Hematopoietic multipotent progenitor cell treated with erythropoietin and hydrocortisone succinate and interleukin-3 and kit ligand, for 8 days (in vitro differentiated cells): ENCODE measurements around the gene SCYGR3.

ENCODE experiments used
- DNase-seq: peaks from one replicate; pipeline ENCODE4 v3.0.0-alpha.2; 2015

SCYGR3 gene

GRCh38 chr2:227614740-227615139, at the start of gene SCYGR3:
Gene SCYGR3 (minus strand): TSS chr2:227614840. CDS start chr2:227614840, 0 bp downstream.
- no peak for DNase-seq

- DNase-seq = no peak
Measured at GRCh38 chr2:227661827-227662226, 47.2 kb upstream of the SCYGR3 start.

- no peak for DNase-seq
Measured at GRCh38 chr2:227661025-227661649, 46.5 kb upstream of the SCYGR3 start.

- no peak for DNase-seq
Measured at GRCh38 chr2:227657199-227657845, 42.7 kb upstream of the SCYGR3 start.

- no peak for DNase-seq
Measured at GRCh38 chr2:227655454-227655853, 40.8 kb upstream of the SCYGR3 start.

GRCh38 chr2:227654426-227654825, 39.8 kb upstream of the SCYGR3 start:
- DNase-seq = no peak

GRCh38 chr2:227653419-227653818, 38.8 kb upstream of the SCYGR3 start:
- DNase-seq = no peak

- no peak for DNase-seq
Measured at GRCh38 chr2:227643990-227644551, 29.4 kb upstream of the SCYGR3 start.

- DNase-seq = no peak
Measured at GRCh38 chr2:227642656-227643055, 28.0 kb upstream of the SCYGR3 start.

- DNase-seq = no peak
Measured at GRCh38 chr2:227634201-227634600, 19.6 kb upstream of the SCYGR3 start.

GRCh38 chr2:227632827-227633226, 18.2 kb upstream of the SCYGR3 start:
- DNase-seq = no peak

GRCh38 chr2:227630322-227630721, 15.7 kb upstream of the SCYGR3 start:
- DNase-seq = no peak

- no peak for DNase-seq
Measured at GRCh38 chr2:227629435-227629834, 14.8 kb upstream of the SCYGR3 start.

GRCh38 chr2:227627769-227628168, 13.1 kb upstream of the SCYGR3 start:
- DNase-seq = no peak

GRCh38 chr2:227626580-227627151, 12.0 kb upstream of the SCYGR3 start:
- no peak for DNase-seq

- no peak for DNase-seq
Measured at GRCh38 chr2:227625420-227625819, 10.8 kb upstream of the SCYGR3 start.

GRCh38 chr2:227623226-227623625, 8.6 kb upstream of the SCYGR3 start:
- no peak for DNase-seq

- DNase-seq = no peak
Measured at GRCh38 chr2:227617316-227618230, 2.9 kb upstream of the SCYGR3 start, which contains the start of gene SCYGR4. Gene SCYGR4 (plus strand): TSS chr2:227617498. CDS start chr2:227617498, 0 bp downstream.

- no peak for DNase-seq
Measured at GRCh38 chr2:227616631-227617030, 2.0 kb upstream of the SCYGR3 start.

- DNase-seq = no peak
Measured at GRCh38 chr2:227615906-227616305, 1.3 kb upstream of the SCYGR3 start.

GRCh38 chr2:227615181-227615580, 541 bp upstream of the SCYGR3 start:
- DNase-seq = no peak

- no peak for DNase-seq
Measured at GRCh38 chr2:227614246-227614645, 394 bp downstream of the SCYGR3 start.

- no peak for DNase-seq
Measured at GRCh38 chr2:227613272-227613660, 1.4 kb downstream of the SCYGR3 start.
